Hepatocyte (in vitro differentiated cells): ENCODE results near the gene CBR3. TPM values are rescaled to one million over a fixed set of nuclear protein-coding genes. Genes with fewer than 3 reads are reported as not detected.

Experiments used
- DNase-seq: peaks from one replicate; pipeline ENCODE4 v3.0.0-alpha.2; 2016; ENCODE audit warnings: low spot score
- H2AFZ ChIP-seq: fragments of 200-600 bp; sonication (generic); 2 replicates; pipeline ENCODE4 v1.6.0; 2016; ENCODE audit warnings: antibody characterized with exemption, mild to moderate bottlenecking
- H3K27ac ChIP-seq: fragments of 200-600 bp; sonication (generic); 2 replicates; pipeline ENCODE4 v1.5.1; 2016; ENCODE audit warnings: mild to moderate bottlenecking
- H3K27me3 ChIP-seq: fragments of 200-600 bp; sonication (generic); 2 replicates; pipeline ENCODE4 v1.6.1; 2016
- H3K36me3 ChIP-seq: fragments of 200-600 bp; sonication (generic); replicated peaks from 2 replicates; pipeline ENCODE4 v1.5.1; 2016; ENCODE audit warnings: low read depth; ENCODE audit not compliant: insufficient read depth
- H3K4me1 ChIP-seq: fragments of 200-600 bp; sonication (generic); 2 replicates; pipeline ENCODE4 v1.5.1; 2016; ENCODE audit warnings: mild to moderate bottlenecking, moderate library complexity; ENCODE audit not compliant: insufficient read depth
- H3K4me2 ChIP-seq: fragments of 200-600 bp; sonication (generic); 2 replicates; pipeline ENCODE4 v1.6.0; 2016
- H3K4me3 ChIP-seq: fragments of 200-600 bp; sonication (generic); 2 replicates; pipeline ENCODE4 v1.5.1; 2016; ENCODE audit warnings: mild to moderate bottlenecking
- H3K79me2 ChIP-seq: fragments of 200-600 bp; sonication (generic); 2 replicates; pipeline ENCODE4 v1.6.0; 2017; ENCODE audit warnings: mild to moderate bottlenecking
- H3K9me2 ChIP-seq: fragments of 200-600 bp; sonication (generic); replicated peaks from 2 replicates; pipeline ENCODE4 v1.6.0; 2017; ENCODE audit warnings: mild to moderate bottlenecking; ENCODE audit not compliant: insufficient read depth
- H3K9me3 ChIP-seq: fragments of 200-600 bp; sonication (generic); 2 replicates; pipeline ENCODE4 v1.5.1; 2016; ENCODE audit warnings: low read depth, mild to moderate bottlenecking
- H4K20me1 ChIP-seq: fragments of 200-600 bp; sonication (generic); 2 replicates; pipeline ENCODE4 v1.6.0; 2016; ENCODE audit warnings: mild to moderate bottlenecking; ENCODE audit not compliant: insufficient read depth, poor library complexity, severe bottlenecking
- CTCF ChIP-seq: fragments of 200-600 bp; sonication (generic); IDR thresholded peaks from 2 replicates; pipeline ENCODE4 v1.5.1; 2016; ENCODE audit warnings: antibody characterized with exemption, mild to moderate bottlenecking; ENCODE audit not compliant: poor library complexity
- EZH2 ChIP-seq: fragments of 200-600 bp; sonication (generic); IDR thresholded peaks from 2 replicates; pipeline ENCODE4 v1.6.1; 2016; ENCODE audit warnings: antibody characterized with exemption, mild to moderate bottlenecking, borderline replicate concordance
- EZH2phosphoT487 ChIP-seq: fragments of 200-600 bp; sonication (generic); IDR thresholded peaks from one replicate; pipeline ENCODE4 v1.6.1; 2018; ENCODE audit warnings: antibody characterized with exemption, mild to moderate bottlenecking, low read depth, moderate library complexity; ENCODE audit not compliant: unreplicated experiment, severe bottlenecking
- WGBS: methylation state at CpG from one replicate; pipeline ENCODE4 v1.1.6; 2016; ENCODE audit warnings: low lambda C conversion rate; ENCODE audit errors: missing lambda C conversion rate; 5-methylcytosine and 5-hydroxymethylcytosine counted together
- polyA plus RNA-seq: library from polyadenylated mRNA; unstranded; fragments of >200 nt; fragmentation: Nextera tagmentation; extraction: Ambion mirVana; gene quantifications from 2 replicates; pipeline ENCODE4 v1.2.1, GENCODE V29; 2016
- total RNA-seq: library from RNA; depleted of rRNA; stranded (reverse); fragments of >200 nt; gene quantifications from 2 replicates; pipeline ENCODE4 v1.2.3, GENCODE V29; 2014

CBR3 gene
- total and polyA plus RNA-seq, 2 experiments from 2014 or later: 0.22 to 1.7 TPM

- H3K4me3 ChIP-seq: no peak overlapping the region
- no peaks in the 10 kb centered on the region for H3K9me3 ChIP-seq
- no peaks in the 10 kb centered on the region for H3K27me3 ChIP-seq
- DNase-seq: no peak
- H3K4me1 ChIP-seq: peaks cover 3% of the 10 kb centered on the region
- H3K27ac ChIP-seq: no peak overlapping the region
- no peak overlapping the region for H2AFZ ChIP-seq
- H3K9me2 ChIP-seq: no peaks in the 10 kb centered on the region
- no peaks in the 10 kb centered on the region for H3K36me3 ChIP-seq
- H3K4me2 ChIP-seq: no peak overlapping the region
- no peaks in the 10 kb centered on the region for H3K79me2 ChIP-seq
- no peak for TF ChIP-seq EZH2
- TF ChIP-seq CTCF: no peak
- no peak for TF ChIP-seq EZH2phosphoT487
- no peaks in the 10 kb centered on the region for H4K20me1 ChIP-seq
These were observed 42.2 kb upstream of the CBR3 start for GRCh38 chr21:36092681-36093080.

- no peaks in the 10 kb centered on the region for H3K9me2 ChIP-seq
- WGBS: 100% methylated on average over 1 of the region's 1 CpG
- no peak for TF ChIP-seq EZH2phosphoT487
- TF ChIP-seq EZH2: no peak
- TF ChIP-seq CTCF: no peak
These were observed 41.4 kb upstream of the CBR3 start for GRCh38 chr21:36093512-36093911.

GRCh38 chr21:36096398-36097290 is 38.2 kb upstream of the CBR3 start:
- Histone ChIP-seq H3K4me2 (no peak overlapping the region), H3K4me3 (no peak overlapping the region), H3K36me3 (no peaks in the 10 kb centered on the region), H3K4me1 (peaks cover 4% of the 10 kb centered on the region), H3K9me3 (no peaks in the 10 kb centered on the region), H4K20me1 (no peaks in the 10 kb centered on the region), H3K9me2 (no peaks in the 10 kb centered on the region), H2AFZ (no peak overlapping the region), H3K27me3 (peaks cover 6% of the 10 kb centered on the region), H3K79me2 (no peaks in the 10 kb centered on the region), H3K27ac (no peak overlapping the region)
- WGBS: 26% methylated on average over 1 of the region's 1 CpG
- no peak for DNase-seq
- TF ChIP-seq EZH2phosphoT487: no peak
- no peak for TF ChIP-seq EZH2
- TF ChIP-seq CTCF: no peak

More at GRCh38 chr21:36093512-36093911, 41.4 kb upstream of the CBR3 start:
- peaks cover 4% of the 10 kb centered on the region for H3K4me1 ChIP-seq
- H3K27me3 ChIP-seq: no peaks in the 10 kb centered on the region
- no peak overlapping the region for H3K4me2 ChIP-seq
- H4K20me1 ChIP-seq: no peaks in the 10 kb centered on the region
- H3K36me3 ChIP-seq: no peaks in the 10 kb centered on the region
- no peaks in the 10 kb centered on the region for H3K9me3 ChIP-seq
- no peak overlapping the region for H3K4me3 ChIP-seq
- no peak overlapping the region for H2AFZ ChIP-seq
- DNase-seq: no peak
- H3K27ac ChIP-seq: no peak overlapping the region
- H3K79me2 ChIP-seq: no peaks in the 10 kb centered on the region
